HFF-Myc (cell line): ENCODE results near the gene MRAS.
A peak's percentile ranks its signal among the peaks of the same experiment; 100 is the strongest.

Experiments
- DNase-seq: peaks from one replicate; pipeline ENCODE4 v3.0.0-alpha.2; 2011; ENCODE audit warnings: low read depth; ENCODE audit errors: extremely low read depth
- H3K4me3 ChIP-seq: replicated peaks from 2 replicates; pipeline ENCODE4 v1.5.1; 2011; ENCODE audit warnings: low read depth, mild to moderate bottlenecking, control low read depth, low read length
- TF ChIP-seq, protein P1 (sequence below): IDR thresholded peaks from 2 replicates; pipeline ENCODE4 v1.5.1; 2012; ENCODE audit warnings: mild to moderate bottlenecking, low read depth, low read length, control low read depth; ENCODE audit errors: missing control alignments

MRAS gene

DNA sequence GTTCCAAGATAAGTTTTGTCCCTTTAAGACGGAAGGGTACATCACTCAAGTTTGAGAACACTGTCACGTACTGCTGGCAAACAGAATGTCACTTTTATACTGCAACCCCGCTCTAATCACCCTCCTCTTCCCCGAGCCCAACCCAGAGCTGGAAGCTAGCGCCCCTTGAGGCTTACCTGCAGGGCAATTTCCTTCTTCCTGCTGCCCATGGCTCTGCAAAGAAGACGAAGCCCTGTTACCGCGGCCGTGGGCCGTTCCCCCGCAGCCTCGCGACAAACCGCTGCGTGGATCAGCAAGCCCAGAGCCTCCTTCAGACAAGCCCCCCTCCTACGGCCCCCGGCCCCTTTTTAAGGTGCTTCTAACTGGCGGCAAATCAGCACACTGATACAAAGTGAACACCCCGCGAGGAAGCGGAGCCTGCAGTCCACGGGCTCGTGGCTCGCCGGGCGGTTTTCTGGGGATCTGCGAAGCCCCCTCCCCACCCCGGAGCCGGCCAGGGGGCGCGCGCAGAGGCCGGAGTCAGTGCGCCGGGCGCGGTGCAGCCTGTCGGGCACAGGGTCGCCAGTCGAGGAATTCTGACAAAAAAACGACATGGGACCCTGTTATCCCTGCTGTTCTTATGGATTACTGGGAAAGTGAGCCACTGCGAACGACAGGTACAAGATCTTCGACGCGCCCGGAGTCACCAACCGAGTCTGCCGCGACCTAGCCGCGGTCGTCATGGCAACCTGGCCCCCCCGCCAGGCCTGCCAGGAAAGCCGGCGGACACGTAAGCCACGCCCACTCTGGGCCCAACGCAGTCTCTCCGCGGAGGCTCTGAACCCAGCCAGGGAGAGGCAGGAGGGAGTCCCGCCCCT lies 19.0 kb upstream of the MRAS start, which contains the start of gene NME9:
TSS of gene NME9 (minus strand) at position 725 of the 857 bp plus-strand sequence. CDS start at position 209, 516 bp downstream.
- peak within 1 kb of the TSS; percentile 56 for H3K4me3 ChIP-seq
- TF ChIP-seq, protein P1, sequence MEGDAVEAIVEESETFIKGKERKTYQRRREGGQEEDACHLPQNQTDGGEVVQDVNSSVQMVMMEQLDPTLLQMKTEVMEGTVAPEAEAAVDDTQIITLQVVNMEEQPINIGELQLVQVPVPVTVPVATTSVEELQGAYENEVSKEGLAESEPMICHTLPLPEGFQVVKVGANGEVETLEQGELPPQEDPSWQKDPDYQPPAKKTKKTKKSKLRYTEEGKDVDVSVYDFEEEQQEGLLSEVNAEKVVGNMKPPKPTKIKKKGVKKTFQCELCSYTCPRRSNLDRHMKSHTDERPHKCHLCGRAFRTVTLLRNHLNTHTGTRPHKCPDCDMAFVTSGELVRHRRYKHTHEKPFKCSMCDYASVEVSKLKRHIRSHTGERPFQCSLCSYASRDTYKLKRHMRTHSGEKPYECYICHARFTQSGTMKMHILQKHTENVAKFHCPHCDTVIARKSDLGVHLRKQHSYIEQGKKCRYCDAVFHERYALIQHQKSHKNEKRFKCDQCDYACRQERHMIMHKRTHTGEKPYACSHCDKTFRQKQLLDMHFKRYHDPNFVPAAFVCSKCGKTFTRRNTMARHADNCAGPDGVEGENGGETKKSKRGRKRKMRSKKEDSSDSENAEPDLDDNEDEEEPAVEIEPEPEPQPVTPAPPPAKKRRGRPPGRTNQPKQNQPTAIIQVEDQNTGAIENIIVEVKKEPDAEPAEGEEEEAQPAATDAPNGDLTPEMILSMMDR, result peak; percentile 72
- DNase-seq, result no peak

DNA sequence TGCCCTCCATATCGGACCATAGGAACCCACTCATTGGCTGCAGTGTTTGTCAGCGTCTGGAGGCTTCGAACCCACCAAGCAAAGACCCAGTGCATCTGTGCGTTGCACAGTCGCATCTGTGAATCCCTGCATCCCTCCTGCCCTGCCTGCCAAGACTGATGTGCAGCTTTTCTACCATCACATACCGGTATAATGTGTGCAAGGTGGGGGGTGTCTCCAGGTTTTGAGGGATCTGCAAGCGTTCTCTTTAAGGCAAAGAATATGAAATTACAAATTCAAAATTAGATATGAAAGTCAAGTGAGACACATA lies 18.4 kb upstream of the MRAS start:
- no peak for DNase-seq
- H3K4me3 ChIP-seq, result peak overlapping the region; percentile 56
- TF ChIP-seq, protein P1, result no peak

DNA sequence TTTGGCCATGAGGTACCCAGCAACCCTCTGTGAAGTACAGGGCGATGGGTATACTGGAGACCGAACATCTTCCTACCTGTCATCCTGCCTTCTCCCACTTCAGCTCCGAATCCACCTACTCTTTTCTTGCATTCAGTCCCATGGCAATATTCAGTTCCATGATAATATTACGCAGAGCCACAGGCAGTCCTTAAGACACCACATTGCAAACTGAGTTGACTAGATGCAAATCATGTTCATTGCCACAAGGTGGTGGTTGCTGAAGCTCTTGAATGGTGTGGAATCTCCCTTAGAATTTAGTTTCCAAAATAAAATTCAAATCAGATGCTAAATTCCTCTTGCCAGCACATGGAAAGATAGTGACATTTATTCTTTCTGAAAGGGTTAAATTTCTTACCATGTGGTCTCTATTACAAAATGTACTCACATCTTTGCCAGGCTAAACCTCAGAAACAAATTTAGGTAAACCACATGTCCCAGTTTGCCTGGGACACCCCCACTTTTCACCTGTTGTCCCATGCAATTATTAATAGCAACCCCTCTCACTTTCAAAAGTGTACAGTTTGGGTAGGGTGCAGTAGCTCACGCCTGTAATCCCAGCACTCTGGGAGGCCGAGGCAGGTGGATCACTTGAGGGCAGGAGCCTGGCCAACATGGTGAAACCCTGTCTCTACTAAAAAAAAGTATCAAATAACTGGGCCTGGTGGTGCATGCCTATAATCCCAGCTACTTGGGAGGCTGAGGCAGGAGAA lies 17.1 kb upstream of the MRAS start:
- DNase-seq, result no peak
- no peak overlapping the region for H3K4me3 ChIP-seq
- TF ChIP-seq, protein P1, result peak; percentile 14

DNA sequence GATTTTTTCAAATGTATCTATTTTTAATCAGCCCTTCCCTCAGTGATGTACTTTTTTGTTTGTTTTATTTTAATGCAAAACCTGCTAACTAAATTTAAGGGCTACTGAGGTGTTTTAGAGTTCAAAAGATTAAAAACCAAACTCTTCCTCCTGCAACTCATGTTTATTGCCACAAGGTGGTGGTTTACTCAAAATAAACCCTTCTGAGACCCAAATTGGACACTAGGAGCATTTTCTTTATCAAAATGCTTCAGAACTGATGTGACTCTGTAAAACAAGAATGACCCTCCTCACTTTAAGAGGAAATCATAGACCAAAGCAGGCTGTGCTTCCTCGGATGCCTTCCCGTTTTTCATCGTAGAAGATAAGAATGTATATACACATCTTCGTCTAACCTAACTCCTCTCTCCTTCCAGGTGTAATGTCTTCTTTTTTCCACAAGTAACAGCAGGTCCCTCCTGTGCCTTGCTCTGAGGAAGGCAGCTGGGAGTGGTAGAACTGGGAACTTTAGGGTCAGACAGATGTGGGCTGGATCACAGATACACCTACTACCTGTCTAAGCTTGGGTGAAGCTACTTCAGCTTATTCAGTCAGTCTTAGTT lies 15.8 kb upstream of the MRAS start:
- DNase-seq, result no peak
- H3K4me3 ChIP-seq, result no peak overlapping the region
- TF ChIP-seq, protein P1, result peak; percentile 39

DNA sequence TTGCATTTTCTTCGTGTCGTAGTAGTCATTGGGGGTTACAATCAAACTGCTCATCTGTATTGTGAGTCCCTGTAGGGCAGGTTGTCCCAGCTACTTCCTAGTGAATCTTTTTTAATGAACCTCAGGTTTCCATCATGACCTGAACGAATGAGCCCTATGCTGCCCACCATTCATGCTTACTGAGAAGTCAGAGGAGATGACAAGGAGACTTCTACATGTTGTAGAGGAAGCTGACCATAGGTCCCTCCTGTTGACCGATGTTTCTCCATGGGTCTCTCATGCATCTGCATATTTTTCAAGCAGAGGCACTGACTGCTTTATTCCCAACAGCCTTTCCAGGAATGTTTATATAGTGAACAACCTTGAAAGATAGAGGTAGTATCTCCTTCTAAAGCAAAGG lies 13.8 kb upstream of the MRAS start:
- no peak overlapping the region for H3K4me3 ChIP-seq
- no peak for DNase-seq
- TF ChIP-seq, protein P1, result no peak

DNA sequence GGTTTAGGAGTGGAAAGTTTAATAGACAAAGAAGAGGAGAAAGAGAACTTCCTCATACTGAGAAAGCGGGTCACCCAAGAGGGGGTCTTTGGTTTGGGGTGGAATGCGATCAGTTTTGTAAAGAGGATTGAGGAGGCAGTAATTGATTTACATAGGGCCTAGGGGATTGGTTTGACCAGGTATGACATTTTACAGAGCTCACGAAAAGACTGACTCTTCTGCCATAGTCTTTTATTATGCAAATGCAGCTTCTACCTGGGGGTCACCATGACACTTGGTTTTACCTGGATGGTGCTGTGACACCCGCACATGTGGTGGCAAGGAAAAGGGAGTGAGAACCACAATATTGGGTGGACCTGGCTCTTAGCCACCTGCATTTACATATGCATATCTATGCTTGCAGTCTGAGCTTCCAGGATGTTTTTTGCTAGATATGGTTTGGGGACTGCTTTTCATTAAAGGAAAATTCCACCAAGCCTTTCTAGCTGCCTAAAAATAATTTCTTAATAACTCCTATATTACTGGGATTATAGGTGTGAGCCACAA lies 11.9 kb upstream of the MRAS start:
- DNase-seq, result no peak
- H3K4me3 ChIP-seq, result no peak overlapping the region
- TF ChIP-seq, protein P1, result no peak
